LNCAP (cell line): ENCODE measurements around the gene SLC6A20.

Experiments
- TF ChIP-seq, protein P1 (sequence below): fragments of 450-650 bp; IDR thresholded peaks from 2 replicates; pipeline ENCODE4 v1.5.1; 2017; ENCODE audit warnings: mild to moderate bottlenecking

SLC6A20 gene

GRCh38 chr3:45741247-45741646, 55.1 kb downstream of the SLC6A20 start:
- TF ChIP-seq, protein P1, sequence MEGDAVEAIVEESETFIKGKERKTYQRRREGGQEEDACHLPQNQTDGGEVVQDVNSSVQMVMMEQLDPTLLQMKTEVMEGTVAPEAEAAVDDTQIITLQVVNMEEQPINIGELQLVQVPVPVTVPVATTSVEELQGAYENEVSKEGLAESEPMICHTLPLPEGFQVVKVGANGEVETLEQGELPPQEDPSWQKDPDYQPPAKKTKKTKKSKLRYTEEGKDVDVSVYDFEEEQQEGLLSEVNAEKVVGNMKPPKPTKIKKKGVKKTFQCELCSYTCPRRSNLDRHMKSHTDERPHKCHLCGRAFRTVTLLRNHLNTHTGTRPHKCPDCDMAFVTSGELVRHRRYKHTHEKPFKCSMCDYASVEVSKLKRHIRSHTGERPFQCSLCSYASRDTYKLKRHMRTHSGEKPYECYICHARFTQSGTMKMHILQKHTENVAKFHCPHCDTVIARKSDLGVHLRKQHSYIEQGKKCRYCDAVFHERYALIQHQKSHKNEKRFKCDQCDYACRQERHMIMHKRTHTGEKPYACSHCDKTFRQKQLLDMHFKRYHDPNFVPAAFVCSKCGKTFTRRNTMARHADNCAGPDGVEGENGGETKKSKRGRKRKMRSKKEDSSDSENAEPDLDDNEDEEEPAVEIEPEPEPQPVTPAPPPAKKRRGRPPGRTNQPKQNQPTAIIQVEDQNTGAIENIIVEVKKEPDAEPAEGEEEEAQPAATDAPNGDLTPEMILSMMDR = no peak

- TF ChIP-seq, protein P1 = no peak
Measured at GRCh38 chr3:45739991-45740390, 56.3 kb downstream of the SLC6A20 start.

- TF ChIP-seq, protein P1 = no peak
Measured at GRCh38 chr3:45737234-45737633, 59.1 kb downstream of the SLC6A20 start.

GRCh38 chr3:45736707-45737106, 59.6 kb downstream of the SLC6A20 start:
- TF ChIP-seq, protein P1 = no peak

- TF ChIP-seq, protein P1 = no peak
Measured at GRCh38 chr3:45730409-45731154, 65.8 kb downstream of the SLC6A20 start.

DNA sequence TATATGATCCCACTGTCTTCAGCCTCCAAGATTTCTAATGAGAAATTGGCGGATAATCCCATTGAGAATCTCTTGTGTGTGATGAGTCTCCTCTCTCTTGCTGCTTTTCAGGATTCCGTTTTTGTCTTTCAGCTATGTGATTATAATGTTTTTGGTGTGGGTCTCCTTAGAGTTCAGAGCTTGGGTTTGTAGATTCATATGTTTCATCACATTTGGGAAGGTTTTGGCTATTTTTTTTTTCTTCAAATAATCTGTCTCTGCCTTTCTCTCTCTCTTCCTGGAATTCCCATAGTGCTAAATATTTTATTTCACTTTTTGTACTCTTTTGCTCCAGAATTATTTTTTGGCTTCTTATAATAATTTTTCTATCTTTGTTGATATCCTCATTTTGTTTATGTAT, 66.7 kb downstream of the SLC6A20 start:
- TF ChIP-seq, protein P1 = no peak

DNA sequence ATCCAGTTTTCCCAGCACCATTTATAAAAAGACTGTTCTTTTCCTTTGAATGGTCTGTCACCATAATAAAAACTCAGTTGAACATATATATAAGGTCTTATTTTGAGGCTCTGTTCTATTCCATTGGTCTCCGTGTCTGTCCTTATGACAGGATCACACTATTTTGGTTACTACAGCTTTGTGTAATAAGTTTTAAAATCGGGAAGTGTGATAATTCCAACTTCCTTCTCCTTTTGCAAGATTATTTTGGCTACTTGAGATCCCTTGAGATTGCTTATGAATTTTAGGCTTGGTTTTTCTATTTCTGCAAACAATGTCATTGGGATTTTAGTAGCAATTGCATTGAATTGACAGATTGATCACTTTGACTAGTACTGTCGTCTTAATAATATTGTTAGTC, 71.4 kb downstream of the SLC6A20 start:
- TF ChIP-seq, protein P1 = no peak
